ENCODE data around the gene FLOT2. TPM values are rescaled to one million over a fixed set of nuclear protein-coding genes. Genes with fewer than 3 reads are reported as not detected.

Gene FLOT2
- total RNA-seq, 2 experiments from 2014 or later: 79.7 to 85.1 TPM

DNA sequence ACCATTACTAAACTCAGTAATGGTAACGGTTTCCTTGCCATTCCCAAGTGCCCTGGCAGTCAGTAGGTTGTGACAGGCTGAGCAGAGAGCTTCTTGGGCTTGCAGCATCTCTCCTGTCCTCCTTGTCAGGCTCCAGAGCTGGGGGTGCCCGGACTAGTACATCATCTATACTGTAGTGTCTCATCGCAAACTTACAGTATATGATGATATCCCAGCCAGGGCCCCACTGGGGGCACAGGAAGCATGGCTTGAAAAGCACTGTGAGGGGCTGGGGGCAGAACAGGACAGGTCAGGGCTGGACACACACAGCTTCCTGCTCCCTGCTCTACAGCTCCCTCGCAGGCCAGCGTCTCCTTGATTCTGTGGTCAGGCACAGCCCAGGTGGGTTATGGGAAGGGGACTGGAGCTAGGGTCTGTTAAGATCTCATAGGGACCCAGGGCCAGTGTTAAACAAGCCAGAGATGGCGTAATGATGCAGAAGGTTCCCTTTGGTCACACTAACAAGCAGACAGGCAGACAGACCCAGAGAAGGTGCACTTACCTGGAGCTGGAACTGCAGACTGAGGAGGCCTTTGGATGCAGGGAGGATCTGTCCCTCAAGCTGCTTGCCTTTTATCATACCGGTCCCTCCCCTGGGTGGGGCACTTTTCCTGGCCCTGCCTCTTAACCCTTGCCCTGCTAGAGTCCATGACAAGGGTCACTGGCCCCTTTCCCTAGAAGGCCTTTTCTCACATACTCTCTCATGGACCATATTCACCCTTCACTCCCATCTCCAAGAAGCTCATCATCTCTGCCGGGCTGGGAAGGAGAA is 35.9 kb downstream of the FLOT2 start:
- no peak overlapping the region for H3K27ac ChIP-seq (ENCODE audit: low read depth in 1 of 2, low read length in 2 of 2)
- Mint-ChIP-seq H3K4me3 (no peak overlapping the region), H3K36me3 (ENCODE audit: low read depth) (peaks cover 35% of the 10 kb centered on the region), H3K9me3 (no peaks in the 10 kb centered on the region), H3K4me1 (ENCODE audit: low read depth) (no peaks in the 10 kb centered on the region), H3K27me3 (no peaks in the 10 kb centered on the region), H3K27ac (no peak overlapping the region)
- ATAC-seq (ENCODE audit: poor library complexity) (no peak), DNase-seq (no peak)
- intact Hi-C loops (cut with DNase I, micrococcal nuclease): no loop called here
- no peaks in the 10 kb centered on the region for H3K9me3 ChIP-seq (ENCODE audit: control insufficient read depth in 1 of 2, insufficient read depth in 1 of 2, low read length in 2 of 2)
- ChIA-PET POLR2A (no interaction called here), CTCF (no interaction called here)
- H3K4me3 ChIP-seq (ENCODE audit: low read length): no peak overlapping the region
- H3K4me1 ChIP-seq (ENCODE audit: insufficient read depth, low read length): peaks cover 3% of the 10 kb centered on the region
- no peaks in the 10 kb centered on the region for H3K27me3 ChIP-seq (ENCODE audit: control insufficient read depth in 1 of 2, insufficient read depth in 2 of 2, low read length in 2 of 2)
- TF ChIP-seq, protein P1, sequence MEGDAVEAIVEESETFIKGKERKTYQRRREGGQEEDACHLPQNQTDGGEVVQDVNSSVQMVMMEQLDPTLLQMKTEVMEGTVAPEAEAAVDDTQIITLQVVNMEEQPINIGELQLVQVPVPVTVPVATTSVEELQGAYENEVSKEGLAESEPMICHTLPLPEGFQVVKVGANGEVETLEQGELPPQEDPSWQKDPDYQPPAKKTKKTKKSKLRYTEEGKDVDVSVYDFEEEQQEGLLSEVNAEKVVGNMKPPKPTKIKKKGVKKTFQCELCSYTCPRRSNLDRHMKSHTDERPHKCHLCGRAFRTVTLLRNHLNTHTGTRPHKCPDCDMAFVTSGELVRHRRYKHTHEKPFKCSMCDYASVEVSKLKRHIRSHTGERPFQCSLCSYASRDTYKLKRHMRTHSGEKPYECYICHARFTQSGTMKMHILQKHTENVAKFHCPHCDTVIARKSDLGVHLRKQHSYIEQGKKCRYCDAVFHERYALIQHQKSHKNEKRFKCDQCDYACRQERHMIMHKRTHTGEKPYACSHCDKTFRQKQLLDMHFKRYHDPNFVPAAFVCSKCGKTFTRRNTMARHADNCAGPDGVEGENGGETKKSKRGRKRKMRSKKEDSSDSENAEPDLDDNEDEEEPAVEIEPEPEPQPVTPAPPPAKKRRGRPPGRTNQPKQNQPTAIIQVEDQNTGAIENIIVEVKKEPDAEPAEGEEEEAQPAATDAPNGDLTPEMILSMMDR (IDR thresholded peaks at IDR 0.05): no peak
- peaks cover 31% of the 10 kb centered on the region for H3K36me3 ChIP-seq (ENCODE audit: insufficient read depth, low read length)

DNA sequence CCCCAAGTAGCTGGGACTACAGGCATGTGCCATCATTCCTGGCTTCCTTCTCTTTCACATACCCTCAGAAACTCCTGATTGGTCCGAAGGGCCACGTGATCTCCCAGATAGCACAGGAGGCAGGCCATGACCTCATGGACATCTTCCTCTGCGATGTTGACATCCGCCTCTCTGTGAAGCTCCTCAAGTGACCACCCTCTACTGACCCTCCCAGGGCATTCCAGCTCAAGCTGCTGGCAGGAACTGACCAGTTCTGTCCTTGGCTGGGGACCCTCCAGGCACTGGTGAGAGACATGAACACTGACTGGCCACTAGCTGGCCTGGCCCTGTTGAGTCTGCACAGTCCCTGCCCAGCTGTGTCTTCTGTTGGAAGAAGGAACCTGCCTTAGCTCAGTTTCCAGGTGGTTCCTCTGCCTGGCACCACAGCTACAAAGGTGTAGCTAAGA is 37.1 kb downstream of the FLOT2 start:
- Mint-ChIP-seq H3K4me1 (ENCODE audit: low read depth) (peaks cover 5% of the 10 kb centered on the region), H3K27ac (no peak overlapping the region), H3K27me3 (no peaks in the 10 kb centered on the region), H3K36me3 (ENCODE audit: low read depth) (peaks cover 35% of the 10 kb centered on the region), H3K9me3 (no peaks in the 10 kb centered on the region), H3K4me3 (no peak overlapping the region)
- ChIA-PET POLR2A (no interaction called here), CTCF (interaction anchor here (1.7 kb wide), 1 partner anchor 12 kb away, joined by 5 read pairs; no protein-coding TSS in a partner anchor)
- no peaks in the 10 kb centered on the region for H3K27me3 ChIP-seq (ENCODE audit: control insufficient read depth in 1 of 2, insufficient read depth in 2 of 2, low read length in 2 of 2)
- H3K27ac ChIP-seq (ENCODE audit: low read depth in 1 of 2, low read length in 2 of 2): no peak overlapping the region
- TF ChIP-seq, protein P1 (IDR thresholded peaks at IDR 0.05): no peak
- intact Hi-C loops (cut with DNase I, micrococcal nuclease): no loop called here
- DNase-seq (no peak), ATAC-seq (ENCODE audit: poor library complexity) (no peak)
- H3K9me3 ChIP-seq (ENCODE audit: control insufficient read depth in 1 of 2, insufficient read depth in 1 of 2, low read length in 2 of 2): no peaks in the 10 kb centered on the region
- H3K4me3 ChIP-seq (ENCODE audit: low read length): no peak overlapping the region
- H3K4me1 ChIP-seq (ENCODE audit: insufficient read depth, low read length): peaks cover 7% of the 10 kb centered on the region
- H3K36me3 ChIP-seq (ENCODE audit: insufficient read depth, low read length): peaks cover 31% of the 10 kb centered on the region

DNA sequence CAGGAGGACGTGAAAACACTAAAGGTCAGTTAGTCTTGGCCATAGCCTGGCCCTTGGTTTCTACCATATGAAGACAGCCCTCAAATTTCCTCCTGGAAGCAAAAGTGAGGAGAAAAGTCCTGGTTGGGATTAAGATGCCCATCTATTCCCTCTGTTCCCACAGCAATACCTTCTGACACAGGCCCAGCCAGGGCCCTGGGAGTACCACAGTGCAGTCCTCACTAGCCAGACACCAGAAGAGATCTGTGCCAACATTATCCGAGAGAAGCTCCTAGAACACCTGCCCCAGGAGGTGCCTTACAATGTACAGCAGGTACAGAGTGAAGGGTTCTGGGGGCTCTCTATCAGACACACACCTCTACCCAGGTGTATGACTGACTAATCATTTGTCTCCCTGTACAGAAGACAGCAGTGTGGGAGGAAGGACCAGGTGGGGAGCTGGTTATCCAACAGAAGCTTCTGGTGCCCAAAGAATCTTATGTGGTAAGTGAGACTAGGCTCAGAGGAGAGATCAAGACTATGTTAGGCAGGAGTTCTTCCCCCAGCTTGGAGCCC is 38.7 kb downstream of the FLOT2 start:
- ChIA-PET POLR2A (no interaction called here), CTCF (interaction anchor here (1.4 to 1.7 kb wide), 3 partner anchors 10 to 95 kb away, joined by 4 to 5 read pairs (median 5); partner anchors contain the start of gene DHRS13)
- no peaks in the 10 kb centered on the region for H3K27me3 ChIP-seq (ENCODE audit: control insufficient read depth in 1 of 2, insufficient read depth in 2 of 2, low read length in 2 of 2)
- H3K4me1 ChIP-seq (ENCODE audit: insufficient read depth, low read length): peaks cover 18% of the 10 kb centered on the region
- ATAC-seq (ENCODE audit: poor library complexity) (no peak), DNase-seq (no peak)
- Mint-ChIP-seq H3K27ac (no peak overlapping the region), H3K27me3 (no peaks in the 10 kb centered on the region), H3K9me3 (no peaks in the 10 kb centered on the region), H3K4me1 (ENCODE audit: low read depth) (peaks cover 18% of the 10 kb centered on the region), H3K4me3 (no peak overlapping the region), H3K36me3 (ENCODE audit: low read depth) (peaks cover 42% of the 10 kb centered on the region)
- TF ChIP-seq, protein P1 (IDR thresholded peaks at IDR 0.05): no peak
- intact Hi-C loops (cut with DNase I, micrococcal nuclease): loop anchor here in 1 of 2 experiments (5.0 kb wide), 2 partner anchors 47 to 93 kb away; partner anchors contain the start of gene PHF12
- H3K9me3 ChIP-seq (ENCODE audit: control insufficient read depth in 1 of 2, insufficient read depth in 1 of 2, low read length in 2 of 2): no peaks in the 10 kb centered on the region
- H3K36me3 ChIP-seq (ENCODE audit: insufficient read depth, low read length): peaks cover 31% of the 10 kb centered on the region
- no peak overlapping the region for H3K27ac ChIP-seq (ENCODE audit: low read depth in 1 of 2, low read length in 2 of 2)
- H3K4me3 ChIP-seq (ENCODE audit: low read length): no peak overlapping the region

All from CD4-positive, alpha-beta T cell (primary cell).